ENCODE measurements around the gene FMO5. TPM values are rescaled to one million over a fixed set of nuclear protein-coding genes. Genes with fewer than 3 reads are reported as not detected.

The FMO5 gene
- total RNA-seq, 4 donors from 2014 or later: 15.5 to 37.8 (median 30.4) TPM

- H3K4me3 ChIP-seq: no peak overlapping the region
- no peaks in the 10 kb centered on the region for H3K27me3 ChIP-seq
- DNase-seq (ENCODE audit: low spot score in 2 of 2): no peak
- H3K36me3 ChIP-seq: peaks cover 6% of the 10 kb centered on the region
- 44% methylated on average over 2 of the region's 2 CpGs for WGBS
- H3K9me3 ChIP-seq: no peaks in the 10 kb centered on the region
- H3K4me1 ChIP-seq: no peaks in the 10 kb centered on the region
- no peak overlapping the region for H3K27ac ChIP-seq
- TF ChIP-seq EP300 (IDR thresholded peaks at IDR 0.05) (no peak), CTCF (IDR thresholded peaks at IDR 0.05) (no peak)
Measured at GRCh38 chr1:147215540-147215916, 9.6 kb downstream of the FMO5 start.

GRCh38 chr1:147214842-147215539 is 10.1 kb downstream of the FMO5 start:
- H3K27ac ChIP-seq: no peak overlapping the region
- TF ChIP-seq CTCF (IDR thresholded peaks at IDR 0.05) (no peak), POLR2A (IDR thresholded peaks at IDR 0.05) (no peak), EP300 (IDR thresholded peaks at IDR 0.05) (no peak), POLR2AphosphoS5 (IDR thresholded peaks at IDR 0.05) (no peak)
- no peaks in the 10 kb centered on the region for H3K4me1 ChIP-seq
- no peaks in the 10 kb centered on the region for H3K27me3 ChIP-seq
- H3K9me3 ChIP-seq: no peaks in the 10 kb centered on the region
- H3K36me3 ChIP-seq: peaks cover 6% of the 10 kb centered on the region
- no peak overlapping the region for H3K4me3 ChIP-seq
- DNase-seq (ENCODE audit: low spot score in 2 of 2): no peak

GRCh38 chr1:147214325-147214724 is 10.8 kb downstream of the FMO5 start:
- TF ChIP-seq POLR2A (IDR thresholded peaks at IDR 0.05) (no peak), POLR2AphosphoS5 (IDR thresholded peaks at IDR 0.05) (no peak), EP300 (IDR thresholded peaks at IDR 0.05) (no peak), CTCF (IDR thresholded peaks at IDR 0.05) (no peak)
- H3K9me3 ChIP-seq: no peaks in the 10 kb centered on the region
- peaks cover 6% of the 10 kb centered on the region for H3K36me3 ChIP-seq
- no peak overlapping the region for H3K27ac ChIP-seq
- H3K4me1 ChIP-seq: no peaks in the 10 kb centered on the region
- no peak for DNase-seq (ENCODE audit: low spot score in 2 of 2)
- WGBS: 75% methylated on average over 7 of the region's 7 CpGs
- H3K27me3 ChIP-seq: no peaks in the 10 kb centered on the region
- H3K4me3 ChIP-seq: no peak overlapping the region

GRCh38 chr1:147213271-147213670 is 11.9 kb downstream of the FMO5 start:
- TF ChIP-seq CTCF (IDR thresholded peaks at IDR 0.05) (no peak), EP300 (IDR thresholded peaks at IDR 0.05) (no peak), POLR2A (IDR thresholded peaks at IDR 0.05) (no peak), POLR2AphosphoS5 (IDR thresholded peaks at IDR 0.05) (no peak)
- Histone ChIP-seq H3K4me1 (no peaks in the 10 kb centered on the region), H3K9me3 (no peaks in the 10 kb centered on the region), H3K4me3 (no peak overlapping the region), H3K36me3 (peaks cover 6% of the 10 kb centered on the region), H3K27ac (no peak overlapping the region), H3K27me3 (no peaks in the 10 kb centered on the region)
- no peak for DNase-seq (ENCODE audit: low spot score in 2 of 2)

GRCh38 chr1:147211577-147211976 is 13.6 kb downstream of the FMO5 start:
- no peak overlapping the region for H3K27ac ChIP-seq
- H3K36me3 ChIP-seq: peaks cover 6% of the 10 kb centered on the region
- no peaks in the 10 kb centered on the region for H3K4me1 ChIP-seq
- no peaks in the 10 kb centered on the region for H3K9me3 ChIP-seq
- H3K4me3 ChIP-seq: no peak overlapping the region
- no peak for DNase-seq (ENCODE audit: low spot score in 2 of 2)
- 93% methylated on average over 2 of the region's 2 CpGs for WGBS
- TF ChIP-seq POLR2AphosphoS5 (IDR thresholded peaks at IDR 0.05) (no peak), EP300 (IDR thresholded peaks at IDR 0.05) (no peak), CTCF (IDR thresholded peaks at IDR 0.05) (no peak), POLR2A (IDR thresholded peaks at IDR 0.05) (no peak)
- no peaks in the 10 kb centered on the region for H3K27me3 ChIP-seq
